ENCODE measurements around the gene OR51V1.
"Not testable (repeated sequence)": the region's sequence is repeated elsewhere in the genome, so short reads cannot be mapped to it uniquely, and the experiment has no call there.

Gene OR51V1

DNA sequence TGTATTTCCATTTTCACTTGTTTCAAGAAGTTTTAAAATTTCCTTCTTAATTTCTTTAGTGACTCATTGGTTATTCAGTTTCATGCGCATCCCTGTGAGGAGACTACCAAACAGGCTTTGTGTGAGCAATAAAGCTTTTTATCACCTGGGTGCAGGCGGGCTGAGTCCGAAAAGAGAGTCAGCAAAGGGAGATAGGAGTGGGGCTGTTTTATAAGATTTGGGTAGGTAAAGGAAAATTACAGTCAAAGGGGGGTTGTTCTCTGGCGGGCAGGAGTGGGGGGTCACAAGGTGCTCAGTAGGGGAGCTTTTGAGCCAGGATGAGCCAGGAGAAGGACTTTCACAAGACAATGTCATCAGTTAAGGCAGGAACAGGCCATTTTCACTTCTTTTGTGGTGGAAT, 40.3 kb downstream of the OR51V1 start:
- not testable (repeated sequence) for DNase-seq

DNA sequence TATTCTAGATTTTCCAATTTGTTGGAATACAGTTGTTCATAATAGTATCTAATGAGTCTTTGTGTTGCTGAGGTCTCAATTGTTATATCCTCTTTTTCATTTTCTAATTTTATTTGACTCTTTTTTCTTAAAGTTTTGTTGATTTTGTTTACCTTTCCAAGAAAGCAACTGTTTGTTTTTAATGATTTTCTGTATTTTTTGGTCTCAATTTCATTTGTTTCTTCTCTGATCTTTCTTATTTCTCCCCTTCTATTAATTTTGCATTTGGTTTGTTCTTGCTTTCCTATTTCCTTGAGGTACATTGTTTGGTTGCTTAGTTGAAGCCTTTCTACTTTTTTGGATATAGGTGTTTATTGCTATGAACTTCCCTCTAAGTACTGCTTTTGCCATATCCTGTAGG, 40.7 kb downstream of the OR51V1 start:
- DNase-seq = no peak

DNA sequence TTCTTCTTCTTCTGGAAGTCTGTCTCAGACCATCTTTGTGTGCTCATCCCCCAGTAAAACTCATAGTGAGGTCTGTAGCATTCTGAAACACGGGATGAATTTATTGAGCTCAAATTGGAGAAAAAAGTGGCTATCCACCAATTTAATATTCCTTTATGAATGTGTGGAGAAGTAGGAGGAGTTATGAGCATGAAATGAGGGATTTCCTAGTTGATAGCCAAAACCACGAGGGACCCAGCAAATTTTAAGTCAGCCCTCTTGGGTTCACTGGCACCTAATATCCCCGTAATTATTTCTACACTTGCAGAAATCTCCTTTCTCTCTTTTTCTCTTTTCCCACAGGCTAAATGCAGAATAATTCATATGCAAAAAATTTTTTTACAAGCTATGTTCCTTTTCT, 45.8 kb downstream of the OR51V1 start, which contains the start of gene OR52A1:
Gene OR52A1 (minus strand): TSS at position 101 of the 400 bp plus-strand sequence. CDS start 2,388 bp downstream, outside the sequence.
- DNase-seq = no peak

DNA sequence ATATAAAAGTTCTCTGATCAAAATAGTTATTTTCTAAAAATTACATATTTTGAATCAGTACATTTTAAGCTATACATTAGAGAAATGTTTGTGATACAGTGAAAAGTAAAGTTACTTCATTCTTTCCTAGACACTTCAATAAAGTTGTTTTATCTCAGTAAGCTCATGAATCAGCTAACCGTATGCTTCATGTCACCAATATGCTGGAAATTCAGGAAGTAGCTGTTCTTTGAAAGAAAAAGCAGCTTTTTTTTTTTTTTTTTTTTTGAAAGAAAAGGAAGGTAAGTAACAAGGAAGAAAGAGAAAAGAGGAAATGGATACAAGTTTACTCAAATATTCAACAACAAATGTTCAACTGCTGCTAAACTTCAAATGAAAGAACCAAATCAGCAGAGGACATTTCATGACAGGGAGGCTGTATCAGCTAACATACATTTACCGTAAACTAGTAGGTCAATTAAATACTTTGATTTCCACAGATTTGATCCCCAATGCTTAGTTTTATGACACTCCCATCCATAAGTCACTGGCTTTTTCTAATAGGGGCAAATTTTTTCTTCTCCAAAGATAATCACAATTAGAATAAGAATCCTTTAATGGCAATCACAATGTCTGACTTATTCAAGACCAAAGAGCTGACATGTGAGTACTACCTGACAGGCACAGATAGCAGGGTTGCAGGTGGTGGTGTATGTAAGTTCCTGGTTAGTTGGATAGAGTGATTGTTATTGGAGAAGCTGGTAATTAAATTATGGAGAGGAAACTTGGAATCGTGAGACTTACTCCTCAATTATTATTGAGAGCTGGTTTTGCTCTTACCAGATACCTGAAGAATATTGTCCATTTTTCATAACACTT, 46.7 kb downstream of the OR51V1 start:
- DNase-seq = no peak

DNA sequence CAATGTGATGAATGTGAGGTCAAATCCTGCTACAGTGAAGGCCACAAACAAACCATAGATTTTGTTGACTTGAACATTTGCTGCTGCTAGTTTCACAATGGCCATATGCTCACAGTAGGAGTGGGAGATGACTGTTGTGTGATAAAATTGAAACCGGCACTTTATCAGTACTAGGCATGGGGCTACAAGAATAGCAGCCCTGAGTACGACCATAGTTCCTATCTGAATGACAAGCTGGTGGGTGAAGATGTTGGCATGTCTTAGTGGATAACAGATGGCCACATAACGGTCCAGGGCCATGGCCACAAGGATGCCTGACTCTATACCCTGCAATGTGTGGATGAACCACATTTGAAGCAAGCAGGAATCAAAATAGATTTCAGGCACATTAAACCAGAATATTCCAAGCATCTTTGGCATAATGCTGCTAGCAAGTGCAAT, 48.7 kb downstream of the OR51V1 start:
- no peak for DNase-seq

All from stimulated activated CD8-positive, alpha-beta memory T cell treated with anti-CD3 and anti-CD28 coated beads, Interleukin-4, amount 100 ng/mL, for 48 hours (primary cell).